Activated CD4-positive, CD25-positive, alpha-beta regulatory T cell treated with anti-CD3 and anti-CD28 coated beads, Interleukin-2, amount 50 U/mL, for 24 hours (primary cell): ENCODE measurements around the gene HNF1B.
"Not testable (repeated sequence)": the region's sequence is repeated elsewhere in the genome, so short reads cannot be mapped to it uniquely, and the experiment has no call there.

Experiments used
- ATAC-seq, 2 donors: fragments of 150-1000 bp; cut with Tn5 transposase; one replicate each; pipeline ENCODE4 v1.10.0; 2021; ENCODE audit warnings: mild to moderate bottlenecking in 1 of 2, moderate library complexity in 1 of 2

Gene HNF1B

DNA sequence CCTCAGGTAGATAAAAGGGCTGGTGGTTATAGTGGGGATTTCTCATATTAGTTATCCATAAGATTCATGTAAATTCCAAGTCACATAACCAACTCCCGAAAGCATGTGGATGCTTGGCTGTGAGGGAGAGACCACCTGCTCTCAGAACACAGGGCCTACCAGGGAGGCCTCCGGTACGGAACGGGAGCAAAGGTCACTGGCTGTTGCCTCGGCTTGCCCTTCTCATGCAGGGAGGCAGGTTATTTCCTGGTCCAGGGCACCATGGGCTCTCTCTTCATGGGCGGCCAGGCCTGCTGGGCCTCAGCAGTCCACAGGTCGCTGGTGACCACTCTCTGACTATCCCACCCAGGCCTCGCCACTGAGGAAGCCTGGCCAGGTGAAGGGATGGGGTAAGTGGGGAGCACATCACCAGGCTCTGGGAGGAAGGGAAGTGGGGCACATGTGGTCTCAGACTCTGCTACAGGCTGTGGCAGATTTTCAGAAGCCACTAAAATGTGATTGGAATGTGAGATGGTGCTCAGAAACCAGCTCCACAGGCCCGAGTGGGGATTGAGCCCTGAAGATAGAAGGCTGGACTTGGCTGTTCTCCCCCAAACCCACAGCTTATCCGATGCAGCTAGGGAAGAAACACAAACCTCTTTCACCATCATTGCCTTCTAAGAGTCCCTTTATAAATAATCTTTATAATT is 45.4 kb downstream of the HNF1B start:
- ATAC-seq: no peak

DNA sequence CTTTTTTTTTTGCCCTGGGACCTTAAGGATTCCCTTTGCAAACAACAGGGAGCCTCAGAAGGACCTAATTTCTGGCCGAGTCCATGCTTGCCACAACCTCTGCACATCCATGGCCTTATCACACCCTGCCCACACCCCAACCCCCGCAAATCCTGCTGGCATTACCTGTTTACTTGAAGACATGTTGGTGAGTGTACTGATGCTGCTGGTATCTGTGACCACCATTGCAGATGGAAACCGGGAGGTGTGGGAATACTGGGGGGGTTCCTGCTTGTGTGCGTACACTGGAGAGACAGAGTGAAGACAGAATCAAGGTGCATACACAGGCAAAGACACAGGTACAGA is 46.0 kb downstream of the HNF1B start:
- no peak for ATAC-seq

DNA sequence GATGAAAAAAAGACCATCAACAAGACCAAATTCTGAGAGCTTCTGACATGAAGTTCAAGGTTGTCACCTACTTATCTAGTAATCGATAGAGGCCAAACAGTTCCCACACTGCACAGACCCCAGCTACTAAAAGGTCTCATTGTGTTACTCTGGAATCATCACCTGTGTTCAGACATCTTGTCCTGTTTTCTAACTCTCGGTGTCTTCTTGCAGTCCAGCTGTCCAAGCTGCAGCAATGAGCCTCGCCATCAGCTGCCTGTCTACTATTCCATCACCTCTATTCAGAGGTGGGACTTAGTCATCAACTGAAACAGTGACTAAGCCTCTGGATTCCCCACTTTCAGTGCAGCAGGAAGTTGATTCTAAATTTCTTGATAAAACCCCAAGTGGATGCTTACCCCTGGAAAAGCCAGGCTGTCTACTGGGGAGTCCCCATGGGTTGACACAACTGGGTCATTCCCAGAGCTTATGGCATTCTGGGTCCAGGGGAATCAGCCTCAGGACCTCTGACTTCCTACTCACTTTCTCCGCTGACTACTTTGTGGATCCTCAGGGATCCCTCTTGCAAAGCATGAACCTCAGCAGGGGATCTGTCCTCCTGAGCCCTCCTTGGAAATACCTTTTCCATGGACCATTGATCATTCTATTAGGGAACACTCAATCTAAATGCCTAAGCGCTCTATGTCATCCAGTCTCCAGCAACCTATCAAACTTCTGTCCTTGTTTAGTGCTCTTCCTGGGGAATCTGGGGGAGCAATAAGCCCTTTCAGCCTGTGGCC is 46.5 kb downstream of the HNF1B start:
- ATAC-seq: peak; percentile 35 to 63

GRCh38 chr17:37697381-37697780 is 47.5 kb downstream of the HNF1B start:
- ATAC-seq: no peak

DNA sequence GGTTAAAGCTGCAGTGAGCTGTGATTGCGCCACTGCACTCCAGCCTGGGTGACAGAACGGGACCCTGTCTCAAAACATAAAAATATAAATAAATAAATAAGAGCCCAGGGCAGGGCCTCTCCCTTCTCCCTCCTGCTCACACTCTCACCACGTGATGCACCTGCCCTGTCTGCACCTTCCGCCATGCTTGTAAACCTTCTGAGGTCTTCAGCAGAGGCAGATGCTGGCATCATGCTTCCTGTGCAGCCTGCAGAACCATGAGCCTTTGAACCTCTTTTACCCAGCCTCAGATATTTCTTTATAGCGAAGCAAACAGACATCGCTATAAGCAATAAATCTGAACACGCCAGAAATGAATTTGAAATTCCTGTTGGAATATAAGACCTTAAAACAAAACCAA is 48.5 kb downstream of the HNF1B start:
- no peak for ATAC-seq

DNA sequence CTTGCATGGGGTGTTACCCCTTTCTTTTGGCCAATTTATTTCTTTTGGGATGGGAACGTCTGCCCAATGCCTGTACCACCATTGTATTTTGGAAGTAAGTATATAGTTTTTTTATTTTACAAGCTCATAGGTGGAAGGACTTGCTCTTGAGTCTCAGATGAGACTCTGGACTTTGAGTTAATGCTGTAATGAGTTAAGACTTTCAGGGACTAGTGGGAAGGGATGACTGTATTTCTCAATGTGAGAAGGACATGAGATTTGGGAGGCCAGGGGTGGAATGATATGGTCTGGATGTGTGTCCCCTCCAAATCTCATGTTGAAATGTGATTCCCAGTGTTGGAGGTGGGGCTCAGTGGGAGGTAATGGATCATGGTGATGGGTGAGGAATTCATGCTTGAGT is 49.1 kb downstream of the HNF1B start:
- ATAC-seq: no peak

- no peak for ATAC-seq
These were observed 50.1 kb downstream of the HNF1B start for GRCh38 chr17:37694734-37695133.

DNA sequence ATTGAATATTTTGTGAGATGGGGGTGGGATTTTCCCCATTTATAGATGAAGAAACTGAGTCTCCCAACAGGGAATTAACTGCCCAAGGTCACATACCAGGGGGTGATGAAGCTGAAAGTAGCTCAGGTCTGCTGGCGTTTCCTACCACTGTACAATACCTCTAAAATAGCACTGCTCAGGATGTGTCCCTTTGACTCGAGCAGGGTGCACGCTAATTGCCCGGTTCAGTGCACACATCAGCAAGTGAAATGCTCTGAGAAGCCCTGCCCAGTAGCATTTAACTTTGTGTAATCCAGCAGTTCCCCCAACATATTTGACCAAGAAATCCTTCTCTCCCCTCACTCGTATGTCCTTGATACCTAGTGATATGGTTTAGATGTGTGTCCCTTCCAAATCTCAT is 51.5 kb downstream of the HNF1B start:
- no peak for ATAC-seq

DNA sequence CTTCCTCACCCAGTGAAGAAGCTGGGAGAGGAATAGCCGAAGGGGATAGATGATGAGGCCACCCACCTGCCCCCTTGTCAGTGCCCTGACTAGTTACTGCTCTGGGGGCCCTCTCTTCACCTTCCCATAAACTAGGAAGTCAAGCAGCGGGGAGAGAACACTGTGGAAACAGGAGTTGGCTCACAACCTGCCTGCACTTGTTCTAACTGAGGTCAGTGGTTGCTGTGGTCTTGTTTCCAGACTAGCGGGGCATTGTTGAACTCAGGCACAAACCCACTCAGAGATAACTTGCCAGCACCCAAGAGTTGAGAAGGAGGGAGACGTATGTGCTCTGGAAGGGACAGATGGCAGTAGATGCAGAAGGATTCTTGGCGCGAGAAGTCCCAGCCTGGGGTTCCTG is 53.1 kb downstream of the HNF1B start:
- no peak for ATAC-seq

DNA sequence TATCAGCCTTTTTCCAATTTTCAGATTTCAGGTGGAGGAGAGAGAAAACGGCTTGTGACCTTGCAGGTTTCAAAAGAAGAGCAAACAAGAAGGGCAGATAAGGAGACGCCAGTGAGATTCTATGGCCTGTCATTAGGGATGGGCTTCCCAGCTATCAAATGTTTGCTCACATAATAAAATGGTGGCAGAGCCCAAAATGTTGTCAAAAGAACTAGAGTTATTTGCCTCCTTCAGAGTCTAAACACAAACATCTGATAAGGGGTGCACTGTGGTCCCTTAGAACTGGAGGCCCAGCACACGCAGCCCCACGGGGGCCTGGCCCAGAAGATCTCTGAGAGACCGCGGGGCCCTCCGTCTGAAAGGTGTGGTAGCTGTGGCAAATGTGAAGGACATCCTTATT is 55.5 kb downstream of the HNF1B start:
- no peak for ATAC-seq

DNA sequence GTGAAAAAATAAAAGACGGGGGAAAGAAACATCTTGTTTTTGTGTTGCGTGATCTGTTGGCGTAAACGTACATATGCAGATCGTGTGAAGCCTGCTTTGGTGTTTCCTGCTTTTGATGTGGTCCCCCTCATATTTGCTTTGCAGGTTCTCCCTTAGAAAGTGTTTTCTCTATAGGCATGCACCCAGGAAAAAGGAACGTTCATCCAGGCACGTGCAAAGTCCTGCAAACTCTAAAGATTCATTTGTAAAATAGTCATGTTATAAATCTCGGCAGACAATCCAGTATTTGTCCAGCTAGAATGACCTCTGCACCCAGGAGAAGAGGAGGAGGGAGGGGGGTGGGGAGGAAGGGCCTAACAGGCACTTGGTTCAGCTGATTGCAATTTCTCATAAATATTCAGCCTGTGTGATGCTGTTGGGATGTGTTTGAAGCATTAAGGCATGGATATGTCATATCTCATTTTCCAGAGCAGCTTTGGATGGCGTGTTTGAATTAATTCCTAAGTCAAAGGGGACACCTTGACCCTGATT is 61.3 kb downstream of the HNF1B start:
- ATAC-seq: no peak

DNA sequence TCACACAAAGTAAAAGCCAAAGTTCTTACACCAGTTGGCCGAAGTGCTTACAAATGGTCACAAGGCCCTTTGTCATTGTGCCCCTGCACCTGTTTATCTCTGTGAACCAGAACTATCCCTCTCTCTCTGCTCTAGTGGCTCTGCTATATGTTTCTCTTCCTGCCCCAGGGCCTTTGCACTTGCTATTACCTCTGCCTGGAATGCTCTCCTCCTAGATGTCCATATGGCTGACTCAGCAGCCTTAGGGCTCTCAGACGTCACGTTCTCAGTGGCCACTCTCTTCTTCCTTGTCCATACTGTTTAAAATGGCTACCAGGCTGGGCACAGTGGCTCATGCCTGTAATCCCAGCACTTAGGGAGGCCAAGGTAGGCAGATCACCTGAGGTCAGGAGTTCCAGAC is 62.9 kb downstream of the HNF1B start:
- no peak for ATAC-seq

DNA sequence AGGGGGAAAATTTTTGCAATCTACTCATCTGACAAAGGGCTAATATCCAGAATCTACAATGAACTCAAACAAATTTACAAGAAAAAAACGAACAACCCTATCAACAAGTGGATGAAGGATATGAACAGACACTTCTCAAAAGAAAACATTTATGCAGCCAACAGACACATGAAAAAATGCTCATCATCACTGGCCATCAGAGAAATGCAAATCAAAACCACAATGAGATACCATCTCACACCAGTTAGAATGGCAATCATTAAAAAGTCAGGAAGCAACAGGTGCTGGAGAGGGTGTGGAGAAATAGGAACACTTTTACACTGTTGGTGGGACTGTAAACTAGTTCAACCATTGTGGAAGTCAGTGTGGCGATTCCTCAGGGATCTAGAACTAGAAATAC is 64.9 kb downstream of the HNF1B start:
- ATAC-seq: not testable (repeated sequence)

DNA sequence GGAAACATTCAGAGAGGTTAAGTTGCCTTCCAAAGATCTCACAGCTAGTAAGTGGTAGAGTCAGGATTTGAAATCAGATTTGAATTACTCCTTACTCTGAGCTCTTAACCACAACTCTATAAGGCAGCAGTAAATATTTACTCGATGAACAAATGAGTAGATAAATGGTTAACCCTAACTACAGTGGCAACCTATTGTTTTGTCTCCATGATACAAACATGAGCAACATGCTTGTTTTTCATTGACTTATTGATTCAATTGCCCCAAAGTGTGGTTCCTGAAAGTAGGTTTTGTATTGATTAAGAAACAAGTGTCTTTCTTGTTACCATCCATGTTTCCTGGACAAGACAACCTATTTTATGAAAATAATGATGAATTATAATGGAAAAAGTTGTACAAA is 66.8 kb downstream of the HNF1B start:
- no peak for ATAC-seq

GRCh38 chr17:37677021-37677420 is 67.8 kb downstream of the HNF1B start:
- ATAC-seq: no peak

- no peak for ATAC-seq
These were observed 68.5 kb downstream of the HNF1B start for GRCh38 chr17:37676115-37676925.

DNA sequence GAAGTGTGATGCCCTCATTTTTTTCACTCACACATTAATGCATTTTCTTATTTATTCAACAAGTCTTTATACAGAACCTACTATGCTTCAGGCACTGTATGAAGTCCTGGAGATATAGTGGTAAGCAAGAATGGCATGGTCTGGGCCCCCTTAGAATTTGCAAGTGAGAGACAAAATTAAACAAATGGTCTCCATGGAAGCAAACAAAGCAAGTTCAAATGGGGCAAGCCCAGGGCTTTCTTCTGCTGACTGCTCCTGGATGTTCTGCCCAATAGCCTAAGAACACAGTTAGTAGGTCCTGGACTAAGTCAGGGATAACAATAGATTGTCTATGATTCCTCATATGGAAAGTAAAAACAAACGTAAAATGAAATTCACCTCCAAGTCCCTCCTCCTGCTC is 70.3 kb downstream of the HNF1B start:
- ATAC-seq: no peak

DNA sequence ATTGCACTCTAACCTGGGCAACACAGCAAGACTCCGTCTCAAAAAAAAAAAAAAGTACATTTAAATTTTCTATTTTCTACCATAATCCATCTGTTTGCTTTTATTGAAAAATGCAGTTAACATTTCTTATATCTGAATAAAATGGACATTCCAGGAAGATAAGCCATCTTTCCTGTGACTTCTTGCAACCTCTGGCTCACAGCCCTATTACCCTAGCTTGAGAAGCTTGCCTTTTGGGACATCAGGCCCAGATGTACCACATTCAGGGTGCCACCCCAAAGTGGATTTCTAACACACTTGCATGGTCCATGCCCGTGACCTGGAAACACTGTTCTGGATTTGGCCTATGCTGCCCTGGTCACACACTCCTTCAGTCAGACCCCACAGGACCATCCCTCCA is 71.5 kb downstream of the HNF1B start:
- no peak for ATAC-seq

DNA sequence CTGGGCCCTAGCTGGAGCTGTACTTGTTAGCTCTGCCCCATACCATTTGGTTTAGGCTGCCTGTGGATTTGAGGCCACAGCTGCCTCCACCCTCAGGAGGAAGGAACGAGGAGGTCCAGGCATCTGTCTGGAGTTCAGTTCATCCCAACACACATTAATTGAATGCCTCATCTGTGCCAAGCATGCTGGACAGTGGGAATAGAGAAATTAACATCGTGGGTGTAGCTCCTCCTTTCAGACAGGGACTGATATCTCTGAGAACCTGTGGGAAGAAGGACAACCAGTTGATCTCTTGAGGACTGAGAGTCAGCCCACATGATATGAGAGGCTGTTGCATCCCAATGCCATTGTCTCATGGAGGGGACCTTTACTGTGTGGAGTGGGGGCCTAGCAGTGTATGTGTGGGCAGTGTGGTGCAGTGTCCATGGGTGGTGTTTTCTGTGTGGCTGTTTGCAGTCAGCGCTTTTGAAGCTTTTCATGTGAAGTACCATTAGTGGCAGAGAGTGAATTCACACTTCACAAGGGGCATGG is 72.2 kb downstream of the HNF1B start:
- ATAC-seq: no peak

GRCh38 chr17:37671824-37672547 is 72.9 kb downstream of the HNF1B start:
- ATAC-seq: no peak

DNA sequence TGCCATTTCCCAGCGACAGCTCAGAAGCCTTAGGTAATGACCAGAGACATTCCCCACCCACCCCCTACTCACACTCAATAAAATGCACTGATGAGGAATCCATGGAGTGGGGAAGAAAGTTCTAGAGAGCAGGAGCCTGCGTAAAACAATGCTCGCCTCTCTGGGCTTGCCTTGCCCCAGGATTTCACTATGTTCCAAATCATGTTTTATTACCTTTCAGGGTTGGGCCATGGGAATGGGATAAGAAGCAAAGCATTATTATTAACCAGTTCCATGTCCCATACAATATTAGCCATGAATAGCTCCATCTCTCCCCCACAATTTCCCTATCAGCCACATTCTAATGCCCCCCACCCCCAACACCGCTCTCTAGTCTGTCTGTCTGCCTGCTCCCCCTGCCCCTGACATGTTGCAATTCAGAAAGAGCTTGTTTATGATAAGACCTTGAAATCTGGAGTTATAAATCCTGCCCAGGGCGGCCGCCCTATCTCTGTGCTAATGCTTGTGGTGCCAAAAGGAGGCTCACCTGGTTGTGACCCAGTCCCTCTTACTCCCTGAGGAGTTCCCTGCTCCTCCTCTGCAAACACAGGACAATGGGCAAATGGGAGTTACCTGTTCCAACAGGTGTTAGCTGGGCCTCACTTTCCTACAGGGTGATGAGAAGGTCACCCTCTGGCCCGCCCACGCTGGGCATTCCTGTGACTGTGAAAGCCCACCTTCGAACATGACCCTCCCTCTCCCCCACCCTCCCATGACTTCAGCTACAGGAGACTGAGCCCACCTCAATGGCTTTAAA is 73.6 kb downstream of the HNF1B start:
- ATAC-seq: no peak

DNA sequence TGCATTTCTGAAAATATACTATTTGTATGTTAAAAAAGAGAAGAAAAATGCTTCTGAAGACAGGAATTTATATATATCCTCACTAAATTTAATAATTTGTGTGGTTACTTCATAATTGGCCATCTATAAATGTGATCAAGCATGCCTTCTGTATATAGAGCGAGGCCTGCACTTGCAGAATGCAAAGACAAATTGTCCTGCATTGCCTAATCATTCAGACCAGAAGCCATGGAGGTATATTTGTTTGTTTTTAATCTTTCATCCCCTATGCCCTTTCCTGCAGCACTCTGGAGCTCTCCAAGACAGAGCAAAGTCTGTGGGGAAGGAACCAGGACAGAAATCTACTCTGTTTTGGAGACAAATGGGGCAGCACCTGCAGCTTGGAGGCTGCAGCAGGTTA is 77.8 kb downstream of the HNF1B start:
- ATAC-seq: no peak
